Nephron progenitor cell (in vitro differentiated cells): ENCODE data around the gene KIF3A.

Source experiments
- DNase-seq: peaks from one replicate; pipeline ENCODE4 v3.0.0; 2021
- H3K27ac Mint-ChIP-seq: 2 replicates; pipeline ENCODE4 v1.8.0; 2021; ENCODE audit warnings: mild to moderate bottlenecking, moderate library complexity, mixed read lengths
- H3K27me3 Mint-ChIP-seq: 2 replicates; pipeline ENCODE4 v1.8.0; 2021; ENCODE audit warnings: mild to moderate bottlenecking, low read depth, mixed read lengths; ENCODE audit not compliant: poor library complexity
- H3K36me3 Mint-ChIP-seq: 2 replicates; pipeline ENCODE4 v1.8.0; 2021; ENCODE audit warnings: low read depth, mixed read lengths
- H3K4me1 Mint-ChIP-seq: 2 replicates; pipeline ENCODE4 v1.8.0; 2021; ENCODE audit warnings: mixed read lengths
- H3K4me3 Mint-ChIP-seq: 2 replicates; pipeline ENCODE4 v1.8.0; 2021; ENCODE audit warnings: mild to moderate bottlenecking, moderate library complexity, mixed read lengths
- H3K9me3 Mint-ChIP-seq: 2 replicates; pipeline ENCODE4 v1.8.0; 2021; ENCODE audit warnings: mild to moderate bottlenecking, moderate library complexity, mixed read lengths
- CTCF ChIP-seq: fragments of 200-600 bp; sonication (generic); IDR thresholded peaks from 2 replicates; pipeline ENCODE4 v1.5.0; 2021; ENCODE audit warnings: antibody characterized with exemption

Gene KIF3A

GRCh38 chr5:132737982-132738681, 786 bp upstream of the KIF3A start:
- Mint-ChIP-seq H3K4me3 (peak overlapping the region; percentile 87), H3K4me1 (peaks cover 25% of the 10 kb centered on the region), H3K27ac (no peak overlapping the region), H3K27me3 (peaks cover 45% of the 10 kb centered on the region), H3K36me3 (peaks cover 12% of the 10 kb centered on the region), H3K9me3 (peaks cover 13% of the 10 kb centered on the region)
- TF ChIP-seq CTCF = no peak
- no peak for DNase-seq

GRCh38 chr5:132734687-132735086, 2.7 kb downstream of the KIF3A start:
- peaks cover 27% of the 10 kb centered on the region for H3K36me3 Mint-ChIP-seq
- no peak overlapping the region for H3K4me3 Mint-ChIP-seq
- DNase-seq = no peak

GRCh38 chr5:132733499-132734148, 3.7 kb downstream of the KIF3A start:
- no peak for DNase-seq
- peaks cover 25% of the 10 kb centered on the region for H3K4me1 Mint-ChIP-seq
- peaks cover 6% of the 10 kb centered on the region for H3K27me3 Mint-ChIP-seq
- no peaks in the 10 kb centered on the region for H3K9me3 Mint-ChIP-seq
- no peak for TF ChIP-seq CTCF
- peaks cover 34% of the 10 kb centered on the region for H3K36me3 Mint-ChIP-seq
- no peak overlapping the region for H3K27ac Mint-ChIP-seq
- no peak overlapping the region for H3K4me3 Mint-ChIP-seq

More at GRCh38 chr5:132734687-132735086, 2.7 kb downstream of the KIF3A start:
- no peak for TF ChIP-seq CTCF
- Mint-ChIP-seq H3K27ac (no peak overlapping the region), H3K9me3 (no peaks in the 10 kb centered on the region), H3K4me1 (peaks cover 25% of the 10 kb centered on the region), H3K27me3 (peaks cover 15% of the 10 kb centered on the region)

- Mint-ChIP-seq H3K4me1 (no peaks in the 10 kb centered on the region), H3K27ac (no peak overlapping the region), H3K27me3 (no peaks in the 10 kb centered on the region), H3K36me3 (peaks cover 48% of the 10 kb centered on the region), H3K9me3 (no peaks in the 10 kb centered on the region), H3K4me3 (no peak overlapping the region)
- no peak for TF ChIP-seq CTCF
- DNase-seq = no peak
Observed at GRCh38 chr5:132729896-132730295, 7.5 kb downstream of the KIF3A start.

- DNase-seq = no peak
- Mint-ChIP-seq H3K9me3 (peaks cover 5% of the 10 kb centered on the region), H3K4me3 (no peak overlapping the region), H3K36me3 (peaks cover 57% of the 10 kb centered on the region), H3K27me3 (no peaks in the 10 kb centered on the region), H3K27ac (no peak overlapping the region), H3K4me1 (no peaks in the 10 kb centered on the region)
- TF ChIP-seq CTCF = no peak
Observed at GRCh38 chr5:132725745-132726144, 11.6 kb downstream of the KIF3A start.
